Measurements from ENCODE around the gene ASB13.

DNA sequence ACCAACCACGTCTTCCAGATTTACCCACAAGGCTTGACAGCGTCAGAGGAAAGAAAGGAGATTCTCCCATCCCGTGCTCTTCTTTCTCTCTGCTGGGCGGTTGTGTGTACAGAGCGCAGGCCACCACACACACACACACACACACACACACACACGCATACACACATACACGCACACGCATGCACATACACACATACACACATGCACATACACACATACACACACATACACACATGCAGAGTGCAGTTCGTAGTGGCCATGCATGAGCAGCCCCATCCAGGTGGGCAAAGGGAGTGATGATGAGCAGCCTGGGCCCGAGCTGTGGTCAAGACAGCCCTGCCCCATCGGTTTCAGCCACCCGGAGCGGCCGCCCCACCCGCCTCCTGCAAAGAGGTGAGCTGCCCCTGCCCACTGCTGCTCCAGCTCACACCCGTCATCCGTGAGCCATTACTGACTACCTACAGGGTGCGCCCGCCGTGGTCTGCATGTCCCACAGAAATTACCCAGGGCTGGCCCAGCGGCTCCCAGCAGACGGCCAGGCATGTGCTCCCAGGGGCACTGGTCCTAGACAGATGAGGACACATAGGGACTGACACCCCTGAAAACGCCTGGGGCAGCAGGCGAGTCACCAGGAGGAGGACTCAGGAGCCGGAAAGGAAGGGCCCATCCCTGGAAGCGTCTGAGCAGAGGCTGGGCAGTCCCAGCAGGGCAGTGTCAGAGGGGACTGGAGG, 69.6 kb downstream of the ASB13 start:
- TF ChIP-seq EZH2 (IDR thresholded peaks at IDR 0.05; ENCODE audit: borderline replicate concordance, insufficient read depth, low read length, poor library complexity, severe bottlenecking) (no peak), EP300 (conservative IDR thresholded peaks at IDR 0.05; ENCODE audit: poor library complexity, severe bottlenecking) (no peak), POLR2AphosphoS5 (IDR thresholded peaks at IDR 0.05) (no peak)
- TF ChIP-seq, protein P1, sequence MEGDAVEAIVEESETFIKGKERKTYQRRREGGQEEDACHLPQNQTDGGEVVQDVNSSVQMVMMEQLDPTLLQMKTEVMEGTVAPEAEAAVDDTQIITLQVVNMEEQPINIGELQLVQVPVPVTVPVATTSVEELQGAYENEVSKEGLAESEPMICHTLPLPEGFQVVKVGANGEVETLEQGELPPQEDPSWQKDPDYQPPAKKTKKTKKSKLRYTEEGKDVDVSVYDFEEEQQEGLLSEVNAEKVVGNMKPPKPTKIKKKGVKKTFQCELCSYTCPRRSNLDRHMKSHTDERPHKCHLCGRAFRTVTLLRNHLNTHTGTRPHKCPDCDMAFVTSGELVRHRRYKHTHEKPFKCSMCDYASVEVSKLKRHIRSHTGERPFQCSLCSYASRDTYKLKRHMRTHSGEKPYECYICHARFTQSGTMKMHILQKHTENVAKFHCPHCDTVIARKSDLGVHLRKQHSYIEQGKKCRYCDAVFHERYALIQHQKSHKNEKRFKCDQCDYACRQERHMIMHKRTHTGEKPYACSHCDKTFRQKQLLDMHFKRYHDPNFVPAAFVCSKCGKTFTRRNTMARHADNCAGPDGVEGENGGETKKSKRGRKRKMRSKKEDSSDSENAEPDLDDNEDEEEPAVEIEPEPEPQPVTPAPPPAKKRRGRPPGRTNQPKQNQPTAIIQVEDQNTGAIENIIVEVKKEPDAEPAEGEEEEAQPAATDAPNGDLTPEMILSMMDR (IDR thresholded peaks at IDR 0.05; ENCODE audit: poor library complexity, severe bottlenecking), result no peak
- TF ChIP-seq, protein P2, sequence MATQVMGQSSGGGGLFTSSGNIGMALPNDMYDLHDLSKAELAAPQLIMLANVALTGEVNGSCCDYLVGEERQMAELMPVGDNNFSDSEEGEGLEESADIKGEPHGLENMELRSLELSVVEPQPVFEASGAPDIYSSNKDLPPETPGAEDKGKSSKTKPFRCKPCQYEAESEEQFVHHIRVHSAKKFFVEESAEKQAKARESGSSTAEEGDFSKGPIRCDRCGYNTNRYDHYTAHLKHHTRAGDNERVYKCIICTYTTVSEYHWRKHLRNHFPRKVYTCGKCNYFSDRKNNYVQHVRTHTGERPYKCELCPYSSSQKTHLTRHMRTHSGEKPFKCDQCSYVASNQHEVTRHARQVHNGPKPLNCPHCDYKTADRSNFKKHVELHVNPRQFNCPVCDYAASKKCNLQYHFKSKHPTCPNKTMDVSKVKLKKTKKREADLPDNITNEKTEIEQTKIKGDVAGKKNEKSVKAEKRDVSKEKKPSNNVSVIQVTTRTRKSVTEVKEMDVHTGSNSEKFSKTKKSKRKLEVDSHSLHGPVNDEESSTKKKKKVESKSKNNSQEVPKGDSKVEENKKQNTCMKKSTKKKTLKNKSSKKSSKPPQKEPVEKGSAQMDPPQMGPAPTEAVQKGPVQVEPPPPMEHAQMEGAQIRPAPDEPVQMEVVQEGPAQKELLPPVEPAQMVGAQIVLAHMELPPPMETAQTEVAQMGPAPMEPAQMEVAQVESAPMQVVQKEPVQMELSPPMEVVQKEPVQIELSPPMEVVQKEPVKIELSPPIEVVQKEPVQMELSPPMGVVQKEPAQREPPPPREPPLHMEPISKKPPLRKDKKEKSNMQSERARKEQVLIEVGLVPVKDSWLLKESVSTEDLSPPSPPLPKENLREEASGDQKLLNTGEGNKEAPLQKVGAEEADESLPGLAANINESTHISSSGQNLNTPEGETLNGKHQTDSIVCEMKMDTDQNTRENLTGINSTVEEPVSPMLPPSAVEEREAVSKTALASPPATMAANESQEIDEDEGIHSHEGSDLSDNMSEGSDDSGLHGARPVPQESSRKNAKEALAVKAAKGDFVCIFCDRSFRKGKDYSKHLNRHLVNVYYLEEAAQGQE (IDR thresholded peaks at IDR 0.05; ENCODE audit: borderline replicate concordance), result no peak
